H9 (cell line): ENCODE results near the gene OGFRL1. TPM values are rescaled to one million over a fixed set of nuclear protein-coding genes. Genes with fewer than 3 reads are reported as not detected.

Experiments
- DNase-seq: peaks from one replicate; pipeline ENCODE4 v3.0.0-alpha.2; 2017
- H2AFZ ChIP-seq: one replicate; pipeline ENCODE4 v1.6.1; 2013; ENCODE audit warnings: mild to moderate bottlenecking, low read length, control low read depth, moderate library complexity
- H2AK5ac ChIP-seq: 2 replicates; pipeline ENCODE4 v1.6.1; 2013; ENCODE audit warnings: low read length, control low read depth, mixed read lengths; ENCODE audit not compliant: insufficient read length
- H2BK120ac ChIP-seq: one replicate; pipeline ENCODE4 v1.6.1; 2013; ENCODE audit warnings: low read depth, mild to moderate bottlenecking, low read length, control low read depth, inconsistent platforms; ENCODE audit not compliant: poor library complexity, severe bottlenecking
- H2BK12ac ChIP-seq: 2 replicates; pipeline ENCODE4 v1.6.1; 2013; ENCODE audit warnings: low read length, control low read depth, mixed read lengths, low read depth; ENCODE audit not compliant: insufficient read length
- H2BK15ac ChIP-seq: 2 replicates; pipeline ENCODE4 v1.6.1; 2013; ENCODE audit warnings: low read depth, low read length, control low read depth
- H2BK20ac ChIP-seq: one replicate; pipeline ENCODE4 v1.6.1; 2013; ENCODE audit warnings: low read depth, mild to moderate bottlenecking, low read length, control low read depth, inconsistent platforms; ENCODE audit not compliant: poor library complexity, severe bottlenecking
- H2BK5ac ChIP-seq: 2 replicates; pipeline ENCODE4 v1.6.1; 2013; ENCODE audit warnings: low read length, control low read depth, mixed read lengths; ENCODE audit not compliant: insufficient read length
- H3K14ac ChIP-seq: 2 replicates; pipeline ENCODE4 v1.6.1; 2013; ENCODE audit warnings: low read length, control low read depth; ENCODE audit not compliant: insufficient read depth
- H3K18ac ChIP-seq: 2 replicates; pipeline ENCODE4 v1.6.1; 2013; ENCODE audit warnings: low read depth, mild to moderate bottlenecking, mixed read lengths, low read length, control low read depth; ENCODE audit not compliant: insufficient read length
- H3K23ac ChIP-seq: 2 replicates; pipeline ENCODE4 v1.6.1; 2013; ENCODE audit warnings: low read length, control low read depth, mixed read lengths, low read depth; ENCODE audit not compliant: insufficient read length
- H3K23me2 ChIP-seq: 2 replicates; pipeline ENCODE4 v1.6.1; 2013; ENCODE audit warnings: low read depth, mild to moderate bottlenecking, mixed read lengths, low read length, control low read depth; ENCODE audit not compliant: insufficient read length, poor library complexity, severe bottlenecking
- H3K27ac ChIP-seq: 2 replicates; pipeline ENCODE4 v1.5.1; 2013; ENCODE audit warnings: low read length, control low read depth, mixed read lengths, low read depth; ENCODE audit not compliant: insufficient read length
- H3K27me3 ChIP-seq: 2 replicates; pipeline ENCODE4 v1.6.1; 2013; ENCODE audit warnings: low read length, control low read depth, inconsistent platforms; ENCODE audit not compliant: insufficient read depth
- H3K4ac ChIP-seq: 2 replicates; pipeline ENCODE4 v1.6.1; 2013; ENCODE audit warnings: low read depth, mild to moderate bottlenecking, control low read depth, inconsistent platforms, low read length, moderate library complexity
- H3K4me1 ChIP-seq: 2 replicates; pipeline ENCODE4 v1.6.1; 2013; ENCODE audit warnings: low read length, control low read depth, inconsistent platforms; ENCODE audit not compliant: insufficient read depth
- H3K4me2 ChIP-seq: 2 replicates; pipeline ENCODE4 v1.6.1; 2013; ENCODE audit warnings: low read length, control low read depth, mixed read lengths; ENCODE audit not compliant: insufficient read length, insufficient read depth
- H3K56ac ChIP-seq: 2 replicates; pipeline ENCODE4 v1.6.1; 2013; ENCODE audit warnings: low read depth, mild to moderate bottlenecking, mixed read lengths, low read length, control low read depth; ENCODE audit not compliant: insufficient read length
- H3K79me1 ChIP-seq: 2 replicates; pipeline ENCODE4 v1.6.1; 2013; ENCODE audit warnings: low read depth, mild to moderate bottlenecking, moderate library complexity, low read length, control low read depth, inconsistent platforms; ENCODE audit not compliant: insufficient read depth, poor library complexity, severe bottlenecking
- H3K79me2 ChIP-seq: 2 replicates; pipeline ENCODE4 v1.6.1; 2013; ENCODE audit warnings: low read length, control low read depth, inconsistent platforms; ENCODE audit not compliant: insufficient read depth
- H3K9ac ChIP-seq: 2 replicates; pipeline ENCODE4 v1.6.1; 2013; ENCODE audit warnings: low read length, control low read depth, mixed read lengths; ENCODE audit not compliant: insufficient read length; ENCODE audit errors: extremely low read depth
- H3K9me3 ChIP-seq: one replicate; pipeline ENCODE4 v1.6.1; 2013; ENCODE audit warnings: low read depth, low read length, inconsistent platforms; ENCODE audit not compliant: control insufficient read depth
- H3T11ph ChIP-seq: one replicate; pipeline ENCODE4 v1.6.1; 2013; ENCODE audit warnings: mild to moderate bottlenecking, low read length, control low read depth, inconsistent platforms
- H4K20me1 ChIP-seq: one replicate; pipeline ENCODE4 v1.6.1; 2013; ENCODE audit not compliant: control insufficient read depth, insufficient read length, insufficient read depth
- H4K5ac ChIP-seq: 2 replicates; pipeline ENCODE4 v1.6.1; 2013; ENCODE audit warnings: low read depth, mild to moderate bottlenecking, mixed read lengths, low read length, control low read depth; ENCODE audit not compliant: insufficient read length
- H4K8ac ChIP-seq: replicated peaks from 2 replicates; pipeline ENCODE4 v1.6.1; 2013; ENCODE audit warnings: low read length, control low read depth, mixed read lengths, low read depth; ENCODE audit not compliant: insufficient read length
- H4K91ac ChIP-seq: 2 replicates; pipeline ENCODE4 v1.6.1; 2013; ENCODE audit warnings: low read depth, mild to moderate bottlenecking, moderate library complexity, mixed read lengths, low read length, control low read depth; ENCODE audit not compliant: insufficient read length
- H3K27ac Mint-ChIP-seq, 3 experiments: 2 replicates in 2 of 3; 3 replicates in 1 of 3; pipeline ENCODE4 v1.8.0; 2020 to 2021; ENCODE audit warnings: mixed read lengths in 3 of 3, mild to moderate bottlenecking in 1 of 3, moderate library complexity in 1 of 3
- H3K27me3 Mint-ChIP-seq: 2 replicates; pipeline ENCODE4 v1.8.0; 2021; ENCODE audit warnings: low read depth, mild to moderate bottlenecking, moderate library complexity, mixed read lengths
- H3K36me3 Mint-ChIP-seq, 3 experiments: 2 replicates in 2 of 3; 3 replicates in 1 of 3; pipeline ENCODE4 v1.8.0; 2020 to 2021; ENCODE audit warnings: low read depth in 3 of 3, mixed read lengths in 3 of 3; ENCODE audit not compliant: insufficient read depth in 1 of 3
- H3K4me1 Mint-ChIP-seq, 2 experiments: 2 replicates each; pipeline ENCODE4 v1.8.0; 2020; ENCODE audit warnings: mixed read lengths in 2 of 2
- H3K4me3 Mint-ChIP-seq, 2 experiments: 2 replicates in 1 of 2; 3 replicates in 1 of 2; pipeline ENCODE4 v1.8.0; 2020 to 2021; ENCODE audit warnings: mild to moderate bottlenecking in 2 of 2, mixed read lengths in 2 of 2, moderate library complexity in 1 of 2
- H3K9me3 Mint-ChIP-seq, 2 experiments: 2 replicates in 1 of 2; 3 replicates in 1 of 2; pipeline ENCODE4 v1.8.0; 2020; ENCODE audit warnings: mild to moderate bottlenecking in 2 of 2, mixed read lengths in 2 of 2, moderate library complexity in 1 of 2
- WGBS: extraction: QIAGEN DNeasy Blood & Tissue Kit; methylation state at CpG from one replicate; pipeline ENCODE4 v1.1.7; 2013; ENCODE audit warnings: missing lambda C conversion rate, low lambda C conversion rate, mixed read lengths; ENCODE audit not compliant: insufficient read length; ENCODE audit errors: extremely low coverage; 5-methylcytosine and 5-hydroxymethylcytosine counted together
- total RNA-seq: library from RNA; stranded (reverse); gene quantifications from 2 replicates; pipeline ENCODE4 v1.2.1, GENCODE V29; 2021
- TF ChIP-seq, protein P1 (sequence below): fragments of 200-600 bp; sonication (generic); conservative IDR thresholded peaks from 3 replicates; pipeline ENCODE4 v1.8.0; 2021; ENCODE audit warnings: antibody characterized with exemption, mild to moderate bottlenecking

Gene OGFRL1
- total RNA-seq, 1 experiment from 2014 or later: 2.8 TPM

DNA sequence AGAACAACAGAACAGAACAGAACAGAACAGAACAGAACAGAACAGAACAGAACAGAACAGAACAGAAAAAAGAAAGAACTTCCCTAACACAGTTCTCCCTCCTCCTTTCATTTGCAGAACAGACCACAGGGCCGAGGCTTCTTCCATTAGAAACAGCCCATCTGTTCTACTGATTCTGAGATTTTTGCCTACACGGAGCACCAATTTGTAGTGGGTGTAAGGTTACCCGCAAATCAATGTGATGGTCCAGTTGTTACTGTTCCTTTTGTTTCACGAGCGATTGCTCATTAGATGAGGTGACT is 734 bp upstream of the OGFRL1 start:
- H3K56ac ChIP-seq: no peak overlapping the region
- H3K9ac ChIP-seq: no peak overlapping the region
- no peak overlapping the region for H3T11ph ChIP-seq
- H3K27me3 ChIP-seq: no peaks in the 10 kb centered on the region; the same call in 1 of the 2 replicates
- no peak overlapping the region for H2AK5ac ChIP-seq
- Mint-ChIP-seq H3K4me1 (peaks cover 26 to 29% of the 10 kb centered on the region in 2 experiments), H3K36me3 (no peaks in the 10 kb centered on the region), H3K27me3 (peaks cover 9% of the 10 kb centered on the region), H3K9me3 (no peaks in the 10 kb centered on the region), H3K4me3 (peak overlapping the region; percentile 65 to 77), H3K27ac (no peak overlapping the region)
- peak overlapping the region; percentile 15 for H3K4me2 ChIP-seq
- H2BK12ac ChIP-seq: no peak overlapping the region
- no peak overlapping the region for H3K18ac ChIP-seq
- H2BK15ac ChIP-seq: no peak overlapping the region
- no peaks in the 10 kb centered on the region for H3K9me3 ChIP-seq
- no peak overlapping the region for H3K4ac ChIP-seq
- no peak overlapping the region for H2BK20ac ChIP-seq
- H4K91ac ChIP-seq: no peak overlapping the region
- no peak overlapping the region for H3K23ac ChIP-seq
- H3K4me1 ChIP-seq: peaks cover 3% of the 10 kb centered on the region; the same call in 1 of the 2 replicates
- H3K27ac ChIP-seq: no peak overlapping the region
- peak overlapping the region; percentile 32 for H2AFZ ChIP-seq
- H3K14ac ChIP-seq: no peak overlapping the region
- no CpG with 5 or more reads among the region's 5 CpGs for WGBS
- no peaks in the 10 kb centered on the region for H4K20me1 ChIP-seq
- H3K23me2 ChIP-seq: peaks cover 9% of the 10 kb centered on the region
- TF ChIP-seq, protein P1, sequence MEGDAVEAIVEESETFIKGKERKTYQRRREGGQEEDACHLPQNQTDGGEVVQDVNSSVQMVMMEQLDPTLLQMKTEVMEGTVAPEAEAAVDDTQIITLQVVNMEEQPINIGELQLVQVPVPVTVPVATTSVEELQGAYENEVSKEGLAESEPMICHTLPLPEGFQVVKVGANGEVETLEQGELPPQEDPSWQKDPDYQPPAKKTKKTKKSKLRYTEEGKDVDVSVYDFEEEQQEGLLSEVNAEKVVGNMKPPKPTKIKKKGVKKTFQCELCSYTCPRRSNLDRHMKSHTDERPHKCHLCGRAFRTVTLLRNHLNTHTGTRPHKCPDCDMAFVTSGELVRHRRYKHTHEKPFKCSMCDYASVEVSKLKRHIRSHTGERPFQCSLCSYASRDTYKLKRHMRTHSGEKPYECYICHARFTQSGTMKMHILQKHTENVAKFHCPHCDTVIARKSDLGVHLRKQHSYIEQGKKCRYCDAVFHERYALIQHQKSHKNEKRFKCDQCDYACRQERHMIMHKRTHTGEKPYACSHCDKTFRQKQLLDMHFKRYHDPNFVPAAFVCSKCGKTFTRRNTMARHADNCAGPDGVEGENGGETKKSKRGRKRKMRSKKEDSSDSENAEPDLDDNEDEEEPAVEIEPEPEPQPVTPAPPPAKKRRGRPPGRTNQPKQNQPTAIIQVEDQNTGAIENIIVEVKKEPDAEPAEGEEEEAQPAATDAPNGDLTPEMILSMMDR: no peak
- no peak overlapping the region for H4K8ac ChIP-seq
- no peak overlapping the region for H2BK5ac ChIP-seq
- H3K79me2 ChIP-seq: peaks cover 5% of the 10 kb centered on the region; the same call in 1 of the 2 replicates
- DNase-seq: no peak
- H4K5ac ChIP-seq: no peak overlapping the region
- no peaks in the 10 kb centered on the region for H3K79me1 ChIP-seq
- H2BK120ac ChIP-seq: no peak overlapping the region
